Keratinocyte (primary cell): ENCODE data around the gene UBXN7. TPM values are rescaled to one million over a fixed set of nuclear protein-coding genes. Genes with fewer than 3 reads are reported as not detected.

Experiments
- DNase-seq: peaks from one replicate; pipeline ENCODE4 v3.0.0-alpha.2; 2011; ENCODE audit warnings: low read depth, missing footprints, low spot score
- FAIRE-seq: peaks from 2 replicates; lab custom pipeline; 2011; peaks lifted over from hg19 to GRCh38; lab: Jason Lieb, UNC
- H2AFZ ChIP-seq: 2 replicates; pipeline ENCODE4 v1.6.0; 2012; ENCODE audit warnings: low read length, control low read depth, inconsistent platforms; ENCODE audit not compliant: control insufficient read depth
- H3K27ac ChIP-seq: 2 replicates; pipeline ENCODE4 v1.5.1; 2011; ENCODE audit warnings: low read length; ENCODE audit not compliant: control insufficient read depth, insufficient read depth
- H3K27me3 ChIP-seq: 3 replicates; pipeline ENCODE4 v1.6.0; 2011; ENCODE audit warnings: low read length; ENCODE audit not compliant: control insufficient read depth, insufficient read depth; ENCODE audit errors: extremely low read depth
- H3K36me3 ChIP-seq, 2 experiments: 2 replicates in 1 of 2; 3 replicates in 1 of 2; pipeline ENCODE4 v1.5.1; 2011; ENCODE audit warnings: low read length in 2 of 2, mild to moderate bottlenecking in 1 of 2; ENCODE audit not compliant: control insufficient read depth in 2 of 2, insufficient read depth in 2 of 2; ENCODE audit errors: extremely low read depth in 1 of 2
- H3K4me1 ChIP-seq: 3 replicates; pipeline ENCODE4 v1.5.1; 2011; ENCODE audit warnings: low read length; ENCODE audit not compliant: control insufficient read depth, insufficient read depth; ENCODE audit errors: extremely low read depth
- H3K4me2 ChIP-seq: 3 replicates; pipeline ENCODE4 v1.6.0; 2011; ENCODE audit warnings: low read depth, low read length; ENCODE audit not compliant: control insufficient read depth, insufficient read depth; ENCODE audit errors: extremely low read depth
- H3K4me3 ChIP-seq, 3 experiments: fragments of 200-600 bp in 1 of 3; sonication (generic) in 1 of 3; 2 replicates in 2 of 3; 3 replicates in 1 of 3; pipeline ENCODE4 v1.5.1; 2011 to 2016; ENCODE audit warnings: low read length in 3 of 3, mild to moderate bottlenecking in 3 of 3, control low read depth in 2 of 3, inconsistent platforms in 1 of 3, low read depth in 1 of 3, mixed read lengths in 1 of 3, mixed run types in 1 of 3, moderate library complexity in 1 of 3; ENCODE audit not compliant: control insufficient read depth in 2 of 3, insufficient read depth in 2 of 3; ENCODE audit errors: extremely low read depth in 1 of 3
- H3K79me2 ChIP-seq: 2 replicates; pipeline ENCODE4 v1.6.0; 2012; ENCODE audit warnings: low read length; ENCODE audit not compliant: control insufficient read depth, insufficient read depth
- H3K9ac ChIP-seq: 3 replicates; pipeline ENCODE4 v1.6.0; 2011; ENCODE audit warnings: low read length; ENCODE audit not compliant: control insufficient read depth, insufficient read depth; ENCODE audit errors: extremely low read depth
- H3K9me1 ChIP-seq: 3 replicates; pipeline ENCODE4 v1.6.0; 2011; ENCODE audit warnings: low read length; ENCODE audit not compliant: control insufficient read depth, insufficient read depth; ENCODE audit errors: extremely low read depth
- H3K9me3 ChIP-seq: 2 replicates; pipeline ENCODE4 v1.5.1; 2012; ENCODE audit warnings: low read depth, low read length; ENCODE audit not compliant: control insufficient read depth
- H4K20me1 ChIP-seq: 3 replicates; pipeline ENCODE4 v1.6.0; 2011; ENCODE audit warnings: low read length; ENCODE audit not compliant: control insufficient read depth, insufficient read depth; ENCODE audit errors: extremely low read depth
- CTCF ChIP-seq, 3 experiments: IDR thresholded peaks in 1 of 3; conservative IDR thresholded peaks in 1 of 3; optimal IDR thresholded peaks in 1 of 3; 2 replicates in 2 of 3; 3 replicates in 1 of 3; pipeline versions ENCODE3 to v1.5.1; 2011; ENCODE audit warnings: low read length in 3 of 3, mild to moderate bottlenecking in 3 of 3, moderate library complexity in 2 of 3, control low read depth in 1 of 3, inconsistent platforms in 1 of 3; ENCODE audit not compliant: insufficient read depth in 2 of 3; ENCODE audit errors: extremely low read depth in 1 of 3
- EZH2 ChIP-seq: IDR thresholded peaks from one replicate; pipeline ENCODE4 v1.6.1; 2012; ENCODE audit warnings: inconsistent platforms, mild to moderate bottlenecking, low read length, moderate library complexity
- dilution Hi-C: fragments of 300-500 bp; cut with MboI; formaldehyde crosslinking; loops from one replicate; pipeline ENCODE4 v1.7.0; 2020; ENCODE audit warnings: low sequenced_read_pairs; ENCODE audit not compliant: extremely low pct_ligation_motif_present
- polyA plus RNA-seq, 5 experiments: library from polyadenylated mRNA; depleted of rRNA in 3 of 5; stranded (reverse) in 3 of 5; stranded (forward) in 1 of 5; unstranded in 1 of 5; fragments of >200 nt; gene quantifications; 1 replicate in 1 of 5; 2 replicates in 3 of 5; 3 replicates in 1 of 5; pipeline versions ENCODE4 v1.2.1 to v1.2.3, GENCODE V29; 2011 to 2012; ENCODE audit warnings: missing spikeins in 2 of 5, low read depth in 1 of 5, low replicate concordance in 1 of 5

Gene UBXN7
- polyA plus RNA-seq, 1 donor (not counting 4 experiments of a cell fraction or from before 2014, with no cell fraction given) = 19.7 TPM

DNA sequence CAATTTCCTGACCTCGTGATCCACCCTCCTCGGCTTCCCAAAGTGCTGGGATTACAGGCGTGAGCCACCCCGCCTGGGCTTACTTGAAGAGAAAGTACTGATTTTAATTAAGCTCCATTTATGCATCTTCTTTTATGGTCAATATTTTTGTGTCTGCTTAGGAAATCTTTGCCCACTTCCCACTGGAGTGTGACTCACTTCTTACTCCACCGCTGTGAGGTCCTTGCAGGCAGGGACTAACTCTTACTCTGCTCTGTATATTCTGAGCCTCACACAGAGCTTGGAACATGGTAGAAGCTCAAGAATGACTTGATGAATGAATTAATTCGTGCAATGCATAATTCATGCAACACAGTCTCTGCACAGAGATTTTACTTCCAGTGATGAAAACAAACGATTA lies 91.1 kb downstream of the UBXN7 start:
- H3K9me3 ChIP-seq = no peaks in the 10 kb centered on the region
- FAIRE-seq (no peak), DNase-seq (no peak)
- no peaks in the 10 kb centered on the region for H4K20me1 ChIP-seq
- H3K27ac ChIP-seq = peak overlapping the region; percentile 14
- H2AFZ ChIP-seq = no peak overlapping the region
- H3K9ac ChIP-seq = no peak overlapping the region
- dilution Hi-C loops = no loop called here
- no peaks in the 10 kb centered on the region for H3K36me3 ChIP-seq
- no peaks in the 10 kb centered on the region for H3K27me3 ChIP-seq
- no peak overlapping the region for H3K4me3 ChIP-seq
- H3K4me1 ChIP-seq = peaks cover 48% of the 10 kb centered on the region
- H3K4me2 ChIP-seq = no peak overlapping the region
- TF ChIP-seq CTCF (optimal IDR thresholded peaks at IDR 0.05 in 1 of 3, IDR thresholded peaks at IDR 0.05 in 1 of 3, conservative IDR thresholded peaks at IDR 0.05 in 1 of 3; ENCODE audit: extremely low read depth in 1 of 3, insufficient read depth in 2 of 3, low read length in 3 of 3) (no peak), EZH2 (no peak)
- H3K79me2 ChIP-seq = no peaks in the 10 kb centered on the region
- H3K9me1 ChIP-seq = no peaks in the 10 kb centered on the region

DNA sequence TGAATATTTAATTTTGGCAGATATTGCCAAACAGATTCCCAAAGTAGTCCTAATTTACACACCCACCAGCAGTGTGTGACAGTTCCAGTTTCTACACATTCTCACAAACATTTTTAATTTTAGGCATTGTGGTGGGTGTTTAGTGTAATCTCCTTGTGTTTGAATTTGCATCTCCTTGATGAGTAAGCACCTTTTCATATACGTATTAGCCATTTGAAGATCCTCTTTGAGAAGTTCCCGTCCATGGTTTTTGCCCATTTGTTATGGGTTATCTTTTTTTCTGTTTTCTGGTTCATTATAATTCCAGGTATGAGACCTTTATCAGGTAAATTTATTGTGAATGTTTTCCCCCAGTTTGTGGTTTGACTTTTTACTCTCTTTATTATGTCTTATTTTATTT lies 91.8 kb downstream of the UBXN7 start:
- dilution Hi-C loops = no loop called here

More for the DNA sequence above, 91.8 kb downstream of the UBXN7 start:
- Histone ChIP-seq H2AFZ (no peak overlapping the region), H3K79me2 (no peaks in the 10 kb centered on the region), H3K9me1 (no peaks in the 10 kb centered on the region), H3K4me1 (peaks cover 48% of the 10 kb centered on the region), H4K20me1 (no peaks in the 10 kb centered on the region), H3K9ac (no peak overlapping the region), H3K27ac (peak overlapping the region; percentile 86), H3K36me3 (no peaks in the 10 kb centered on the region), H3K27me3 (no peaks in the 10 kb centered on the region), H3K4me3 (no peak overlapping the region), H3K4me2 (no peak overlapping the region), H3K9me3 (no peaks in the 10 kb centered on the region)
- FAIRE-seq (no peak), DNase-seq (no peak)
- TF ChIP-seq EZH2 = no peak
